GM18868 (cell line): ENCODE data around the gene RCOR2.

Experiments used
- ATAC-seq: cut with Tn5 transposase; IDR thresholded peaks from one replicate; pipeline ENCODE4 v1.9.1; 2021; ENCODE audit warnings: mild to moderate bottlenecking, moderate library complexity; ENCODE audit not compliant: unreplicated experiment

RCOR2 gene

GRCh38 chr11:63929616-63930015 lies 12.7 kb upstream of the RCOR2 start:
- no peak for ATAC-seq

- ATAC-seq = no peak
These were observed 6.4 kb upstream of the RCOR2 start for GRCh38 chr11:63923319-63923718.

- no peak for ATAC-seq
These were observed 5.8 kb upstream of the RCOR2 start for GRCh38 chr11:63922673-63923192.

GRCh38 chr11:63920939-63921417 lies 4.0 kb upstream of the RCOR2 start:
- ATAC-seq = no peak

GRCh38 chr11:63920126-63920938 lies 3.4 kb upstream of the RCOR2 start:
- no peak for ATAC-seq

- no peak for ATAC-seq
These were observed 2.5 kb upstream of the RCOR2 start for GRCh38 chr11:63919267-63920125.

- ATAC-seq = no peak
These were observed 1.7 kb upstream of the RCOR2 start for GRCh38 chr11:63918507-63919191.

GRCh38 chr11:63917692-63918506 lies 935 bp upstream of the RCOR2 start:
- no peak for ATAC-seq

- ATAC-seq = peak; percentile 15
These were observed 765 bp downstream of the RCOR2 start for GRCh38 chr11:63915961-63916836.

GRCh38 chr11:63914896-63915691 lies 1.9 kb downstream of the RCOR2 start:
- ATAC-seq = no peak

GRCh38 chr11:63913866-63914830 lies 2.8 kb downstream of the RCOR2 start:
- no peak for ATAC-seq

GRCh38 chr11:63912678-63913077 lies 4.3 kb downstream of the RCOR2 start:
- no peak for ATAC-seq

- ATAC-seq = no peak
These were observed 5.1 kb downstream of the RCOR2 start for GRCh38 chr11:63911876-63912275.

GRCh38 chr11:63911440-63911839 lies 5.5 kb downstream of the RCOR2 start:
- ATAC-seq = no peak

- no peak for ATAC-seq
These were observed 6.3 kb downstream of the RCOR2 start for GRCh38 chr11:63910675-63911074.

- no peak for ATAC-seq
These were observed 7.1 kb downstream of the RCOR2 start for GRCh38 chr11:63909591-63910506.
